Breast epithelium (tissue), 3 donors: ENCODE data around the gene MBOAT1.

ENCODE experiments used
- CTCF ChIP-seq, 3 donors: fragments of 450-650 bp; IDR thresholded peaks; one replicate each; pipeline ENCODE4 v1.5.1; 2016 to 2017; ENCODE audit warnings: antibody characterized with exemption in 3 of 3, mild to moderate bottlenecking in 3 of 3, moderate library complexity in 3 of 3
- POLR2A ChIP-seq: fragments of 450-650 bp; IDR thresholded peaks from one replicate; pipeline ENCODE4 v1.6.1; 2016; ENCODE audit warnings: antibody characterized with exemption, mild to moderate bottlenecking, moderate library complexity

GRCh38 chr6:20115246-20115980, 96.9 kb downstream of the MBOAT1 start:
- TF ChIP-seq CTCF (IDR thresholded peaks at IDR 0.05) = no peak
- TF ChIP-seq POLR2A = no peak
